Head of caudate nucleus (tissue), 42 donors: Measurements from ENCODE around the gene CX3CL1.
A peak's percentile ranks its signal among the peaks of the same experiment; 100 is the strongest.
"Not testable (repeated sequence)": the region's sequence is repeated elsewhere in the genome, so short reads cannot be mapped to it uniquely, and the experiment has no call there.

ENCODE experiments used
- DNase-seq, 42 donors: peaks; one replicate each; pipeline versions ENCODE4 v3.0.0 to v3.0.0-alpha.2; 2020 to 2021; ENCODE audit warnings: mixed read lengths in 7 of 42
- intact Hi-C: fragments of 100-400 bp; cut with DNase I; formaldehyde crosslinking; loops from one replicate; pipeline ENCODE4 v1.15.0; 2022

Gene CX3CL1

DNA sequence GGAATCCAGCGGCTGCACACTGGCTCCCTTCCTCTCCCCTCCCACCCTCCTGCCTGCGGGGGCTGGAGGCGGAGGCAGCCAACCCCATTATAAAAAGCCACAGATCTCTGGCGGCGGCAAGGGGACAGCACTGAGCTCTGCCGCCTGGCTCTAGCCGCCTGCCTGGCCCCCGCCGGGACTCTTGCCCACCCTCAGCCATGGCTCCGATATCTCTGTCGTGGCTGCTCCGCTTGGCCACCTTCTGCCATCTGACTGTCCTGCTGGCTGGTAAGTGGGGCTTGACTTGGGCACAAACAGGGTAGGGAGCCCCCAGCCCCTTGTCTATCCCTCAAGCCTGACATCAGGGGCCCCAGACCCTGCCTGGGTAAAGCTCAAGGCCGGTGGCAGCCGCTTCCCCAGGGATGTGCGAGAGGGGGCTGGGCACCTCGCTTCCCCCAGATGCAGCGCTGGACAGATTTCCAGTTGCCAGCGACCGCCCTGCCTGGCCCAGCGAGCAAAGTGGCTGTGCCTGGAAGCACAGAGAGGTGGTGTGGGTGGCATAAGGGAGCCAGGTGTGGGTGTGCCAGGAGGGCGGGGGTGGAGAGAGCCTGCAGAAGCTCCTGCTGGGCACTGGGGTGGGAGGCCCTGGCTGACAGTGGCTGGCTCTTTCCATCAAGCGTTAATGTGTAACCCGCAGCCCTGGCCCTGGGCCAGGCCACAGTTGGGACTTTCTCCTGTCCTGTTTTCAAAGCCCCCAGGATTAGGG, at the start of gene CX3CL1:
Gene CX3CL1 (plus strand): TSS at position 119 of the 745 bp plus-strand sequence. CDS start 79 bp downstream, at position 198.
- intact Hi-C loops = loop anchor here (5.0 kb wide), 1 partner anchor 70 kb away; no protein-coding TSS in a partner anchor
- peak; percentile 46 to 94 (median 80) for DNase-seq

DNA sequence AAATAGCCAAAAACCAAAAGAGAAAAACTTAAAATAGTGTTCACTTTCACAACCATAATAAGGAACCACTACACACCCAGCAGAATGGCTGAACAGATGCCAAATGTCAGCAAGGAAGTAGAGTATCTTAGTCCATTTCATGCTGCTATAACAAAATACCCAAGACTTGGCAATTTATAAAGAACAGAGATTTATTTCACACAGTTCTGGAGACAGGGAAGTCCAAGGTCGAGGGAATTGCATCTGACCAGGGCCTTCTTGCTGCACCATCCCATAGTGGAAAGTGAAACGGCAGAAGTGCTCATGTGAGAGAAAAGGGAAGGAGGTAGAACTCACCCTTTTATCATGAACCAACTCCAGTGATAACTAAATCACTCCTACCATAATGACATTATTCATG, 47.5 kb upstream of the CX3CL1 start:
- no peak for DNase-seq
- intact Hi-C loops = no loop called here

DNA sequence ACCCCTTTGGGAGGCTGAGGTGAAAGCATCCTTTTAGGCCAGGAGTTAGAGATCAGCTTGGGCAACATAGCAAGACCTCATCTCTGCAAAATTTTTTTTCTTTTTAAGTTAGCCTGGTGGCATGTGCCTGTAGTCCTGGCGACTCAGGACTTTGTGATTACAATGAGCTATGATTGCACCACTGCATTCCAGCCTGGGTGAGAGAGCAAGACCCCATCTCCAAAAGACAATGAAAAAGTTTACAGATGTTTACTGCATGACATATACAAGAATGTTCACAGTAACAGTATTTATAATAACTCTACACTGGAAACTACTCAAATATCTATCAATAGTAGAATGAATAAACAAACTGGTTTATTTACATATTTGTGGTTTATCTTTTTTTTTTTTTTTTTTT, 46.8 kb upstream of the CX3CL1 start:
- intact Hi-C loops = no loop called here
- DNase-seq = no peak

DNA sequence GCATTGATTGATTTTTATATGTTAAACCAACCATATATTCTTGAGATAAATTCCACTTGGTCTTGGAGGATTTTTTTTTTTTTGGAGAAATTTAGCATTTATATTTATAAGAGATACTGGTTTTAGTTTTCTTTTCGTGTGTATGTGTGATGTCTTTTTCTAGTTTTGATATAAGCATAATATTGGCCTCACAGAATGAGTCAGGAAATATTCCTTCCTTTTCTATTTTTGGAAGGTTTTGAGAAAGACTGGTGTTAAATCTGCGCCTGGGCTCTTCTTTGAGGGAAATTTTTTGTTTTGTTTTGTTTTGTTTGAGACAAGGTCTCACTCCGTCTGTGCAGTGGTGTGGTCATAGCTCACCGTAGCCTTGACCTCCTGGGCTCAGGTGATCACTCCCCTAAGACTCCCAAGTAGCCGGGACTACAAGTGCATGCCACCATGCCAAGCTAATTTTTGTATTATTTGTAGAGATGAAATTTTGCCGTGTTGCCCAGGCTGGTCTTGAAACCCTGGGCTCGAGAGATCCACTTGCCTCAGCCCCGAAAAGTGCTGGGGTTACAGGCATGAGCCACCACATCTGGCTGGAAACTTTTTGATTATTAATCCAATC, 42.5 kb upstream of the CX3CL1 start:
- DNase-seq = no peak
- intact Hi-C loops = no loop called here

DNA sequence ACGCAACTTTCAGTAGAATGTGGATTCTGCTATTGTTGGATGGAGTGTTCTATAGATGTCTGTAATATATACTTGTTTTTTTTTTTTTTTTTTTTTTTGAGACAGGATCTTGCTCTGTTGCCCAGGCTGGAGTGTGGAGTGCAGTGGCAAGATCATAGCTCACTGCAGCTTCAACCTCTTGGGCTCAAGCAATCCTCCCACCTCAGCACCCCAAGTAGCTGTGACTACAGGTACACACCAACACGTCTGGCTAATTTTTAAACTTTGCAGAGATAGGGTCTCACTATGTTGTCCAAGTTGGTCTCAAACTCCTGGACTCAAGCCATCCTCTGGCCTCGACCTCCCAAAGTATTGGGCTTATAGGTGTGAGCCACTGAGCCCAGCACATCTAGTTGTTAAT, 40.9 kb upstream of the CX3CL1 start:
- intact Hi-C loops = no loop called here
- DNase-seq = no peak

DNA sequence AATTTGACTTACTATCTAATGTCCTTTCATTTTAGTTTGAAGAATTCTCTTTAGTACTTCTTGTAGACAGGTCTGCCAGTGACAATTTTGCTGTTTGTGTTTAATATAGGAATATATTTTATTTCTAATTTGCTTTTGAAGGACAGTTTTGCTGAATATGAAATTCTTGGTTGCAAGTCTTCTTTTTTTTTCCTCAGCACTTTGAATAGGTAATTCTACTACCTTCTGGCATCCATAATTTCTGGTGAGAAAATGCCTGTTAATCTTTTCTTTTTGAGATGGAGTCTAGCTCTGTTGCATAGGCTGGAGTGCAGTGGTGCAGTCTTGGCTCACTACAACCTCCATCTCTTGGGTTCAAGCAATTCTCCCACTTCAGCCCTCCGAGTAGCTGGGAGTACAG, 38.9 kb upstream of the CX3CL1 start:
- intact Hi-C loops = no loop called here
- no peak for DNase-seq

DNA sequence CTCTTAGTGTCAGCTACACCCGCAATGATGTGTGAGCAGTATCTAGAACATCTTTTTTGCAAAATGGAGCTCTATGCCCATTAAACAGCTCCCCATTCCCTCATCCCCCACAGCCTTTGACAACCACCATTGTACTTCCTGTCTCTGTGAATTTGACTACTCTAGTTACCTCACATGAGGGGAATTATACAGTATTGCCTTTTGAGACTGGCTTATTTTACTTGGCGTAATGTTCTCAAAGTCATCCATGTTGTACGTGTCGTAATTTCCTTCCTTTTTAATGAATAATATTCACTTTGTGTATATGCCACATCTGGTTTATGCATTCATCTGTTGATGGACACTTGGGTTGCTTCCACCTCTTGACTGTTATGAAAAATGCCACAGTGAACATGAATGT, 36.9 kb upstream of the CX3CL1 start:
- intact Hi-C loops = no loop called here
- no peak for DNase-seq

DNA sequence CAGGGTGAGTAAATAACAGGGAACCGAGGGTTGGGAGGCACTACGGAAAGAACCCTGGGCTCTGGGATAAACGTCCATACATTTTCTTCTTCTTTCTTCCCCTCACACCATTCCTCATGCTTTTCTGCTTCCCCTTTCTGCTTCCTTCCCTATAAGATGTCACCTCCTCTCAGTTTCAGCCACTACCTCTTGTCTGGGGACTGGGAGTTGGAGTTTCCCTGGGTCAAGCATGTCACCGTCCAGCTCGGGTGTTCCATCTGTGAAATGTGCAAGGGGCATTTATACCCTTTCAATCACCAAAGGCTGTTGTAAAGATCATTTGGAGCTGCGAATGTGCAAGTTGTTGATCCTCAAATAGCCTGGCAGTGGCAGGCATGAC, 31.2 kb upstream of the CX3CL1 start:
- peak in 1 of 42 donors; percentile 31 for DNase-seq
- intact Hi-C loops = no loop called here

DNA sequence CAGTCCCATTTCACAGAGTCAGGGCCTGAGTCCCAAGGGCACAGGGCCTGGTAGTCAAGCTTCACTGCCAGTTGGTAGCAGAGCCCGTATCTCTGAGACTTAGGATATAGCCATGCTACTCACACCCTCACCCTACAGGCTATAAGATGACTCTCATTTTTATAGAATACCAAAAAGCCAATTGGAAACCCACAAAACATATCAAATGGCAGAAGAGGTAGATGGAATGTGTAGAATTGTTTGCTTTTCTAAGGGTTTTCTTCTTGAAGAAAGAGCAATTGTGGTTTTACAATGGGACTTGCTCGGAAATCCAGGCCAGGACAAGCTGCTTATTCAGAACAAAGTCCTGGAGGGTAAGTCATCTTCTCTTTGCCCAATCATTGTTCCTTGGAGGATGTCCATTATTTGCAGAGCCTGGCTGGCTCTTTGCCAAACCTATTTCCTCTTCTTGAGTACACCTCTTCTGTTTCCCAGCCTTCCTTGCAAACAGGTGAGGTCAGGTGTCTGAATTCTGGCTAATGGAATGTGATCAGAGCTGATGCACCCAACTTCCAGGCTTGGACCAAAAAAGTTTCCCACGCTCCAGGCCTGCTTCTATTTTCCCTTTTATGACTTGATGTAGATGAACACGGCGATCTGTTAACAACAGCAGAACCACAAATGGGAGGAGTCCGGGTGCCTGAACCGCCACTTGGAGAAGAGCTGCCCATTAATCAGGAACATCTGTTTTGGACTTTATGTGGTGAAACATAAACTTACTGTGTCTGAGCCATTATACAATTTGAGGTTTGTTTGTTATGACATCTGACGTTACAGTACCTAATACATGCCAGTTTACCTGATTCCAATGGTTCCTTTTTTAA, 30.6 kb upstream of the CX3CL1 start:
- intact Hi-C loops = no loop called here
- DNase-seq = no peak

DNA sequence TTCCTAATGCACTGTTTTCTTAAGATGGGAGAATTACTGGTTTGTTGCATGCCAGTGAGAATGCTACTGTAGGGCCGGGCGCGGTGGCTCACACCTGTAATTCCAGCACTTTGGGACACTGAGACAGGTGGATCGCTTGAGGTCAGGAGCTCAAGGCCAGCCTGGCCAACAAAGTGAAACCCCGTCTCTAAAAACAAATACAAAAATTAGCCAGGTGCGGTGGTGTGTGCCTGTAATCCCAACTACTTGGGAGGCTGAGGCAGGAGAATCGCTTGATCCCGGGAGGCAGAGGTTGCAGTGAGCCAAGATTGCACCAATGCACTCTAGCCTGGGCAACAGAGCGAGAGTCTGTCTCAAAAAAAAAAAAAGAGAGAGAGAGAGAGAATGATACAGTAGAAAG, 29.7 kb upstream of the CX3CL1 start:
- DNase-seq, intact Hi-C loops: not testable (repeated sequence)

DNA sequence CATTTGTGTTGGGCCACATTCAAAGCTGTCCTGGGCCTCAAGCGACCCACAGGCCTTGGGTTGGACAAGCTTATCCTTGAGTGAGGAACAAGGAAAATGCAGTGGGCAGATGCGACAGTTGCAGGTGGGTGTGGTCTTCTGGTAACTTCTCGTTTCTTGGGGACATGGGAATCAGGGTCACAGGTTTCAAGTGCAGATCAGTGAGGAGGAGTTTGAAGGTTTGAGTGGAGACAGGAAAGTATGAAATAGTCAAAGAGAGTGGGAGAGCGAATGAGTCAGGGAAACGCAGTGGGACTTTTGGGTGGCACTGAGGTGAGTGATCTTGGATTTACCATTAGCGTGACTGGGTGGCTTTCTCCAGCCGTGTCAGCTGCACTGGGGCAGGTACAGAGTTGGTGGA, 29.1 kb upstream of the CX3CL1 start:
- intact Hi-C loops = no loop called here
- peak in 9 of 42 donors; percentile 19 to 66 (median 43) for DNase-seq

DNA sequence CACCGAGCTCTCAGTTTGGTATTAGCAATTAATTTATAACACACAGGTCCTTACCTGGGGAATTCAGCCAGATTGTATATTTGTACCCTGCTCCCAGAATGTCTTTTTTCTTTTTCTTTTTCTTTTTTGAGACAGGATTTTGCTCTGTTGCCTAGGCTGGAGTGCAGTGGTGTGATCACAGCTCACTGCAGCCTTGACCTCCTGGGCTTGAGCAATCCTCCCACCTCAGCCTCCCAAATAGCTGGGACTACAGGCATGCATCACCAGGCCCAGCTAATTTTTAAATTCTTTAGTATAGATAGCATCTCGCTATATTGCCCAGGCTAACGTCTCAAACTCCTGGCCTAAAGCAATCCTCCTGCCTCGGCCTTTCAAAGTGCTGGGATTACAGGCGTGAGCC, 28.2 kb upstream of the CX3CL1 start:
- DNase-seq, intact Hi-C loops: not testable (repeated sequence)

DNA sequence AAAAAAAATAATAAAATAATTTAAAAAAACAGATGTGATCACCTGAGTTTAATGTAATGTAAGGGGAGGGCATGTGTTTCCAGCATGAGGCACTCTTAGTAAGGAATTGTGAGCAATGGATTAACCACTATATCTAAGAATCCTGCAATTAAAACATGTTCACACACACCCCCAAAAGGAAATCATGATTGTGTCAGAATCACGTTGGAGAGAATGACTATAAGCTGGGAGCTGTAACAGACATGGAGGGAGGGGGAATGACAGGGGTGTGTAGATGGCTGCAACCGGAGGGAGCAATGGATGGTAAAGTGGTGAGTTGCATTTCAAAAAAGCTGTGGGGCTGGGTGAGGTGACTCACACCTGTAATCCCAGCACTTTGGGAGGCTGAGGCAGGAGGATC, 27.3 kb upstream of the CX3CL1 start:
- DNase-seq = peak in 1 of 42 donors; percentile 18
- intact Hi-C loops = no loop called here

DNA sequence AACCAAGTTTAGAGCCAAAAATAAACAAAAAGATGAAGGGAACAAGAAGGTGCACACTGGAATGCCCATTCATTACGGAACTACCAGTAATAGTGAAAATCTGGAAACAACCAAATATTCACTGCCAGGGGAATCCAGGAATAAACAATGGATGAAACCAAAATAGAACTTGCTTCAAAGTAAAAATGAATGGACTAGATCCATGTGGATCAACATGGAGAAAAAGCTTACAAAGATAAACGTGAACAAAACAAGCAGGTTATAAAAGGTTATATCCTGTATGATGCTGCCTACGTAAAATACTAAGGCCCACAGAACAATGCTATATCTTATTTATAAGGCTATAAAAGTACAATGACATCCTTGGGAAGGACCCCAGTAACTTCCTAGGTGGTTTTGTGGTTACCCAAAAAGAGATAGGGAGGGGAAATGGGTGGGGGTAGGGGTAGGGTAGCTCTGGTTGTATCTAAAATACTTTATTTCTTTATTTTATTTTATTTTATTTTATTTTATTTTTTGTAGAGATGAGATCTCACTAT, 26.6 kb upstream of the CX3CL1 start:
- intact Hi-C loops = no loop called here
- DNase-seq = no peak

DNA sequence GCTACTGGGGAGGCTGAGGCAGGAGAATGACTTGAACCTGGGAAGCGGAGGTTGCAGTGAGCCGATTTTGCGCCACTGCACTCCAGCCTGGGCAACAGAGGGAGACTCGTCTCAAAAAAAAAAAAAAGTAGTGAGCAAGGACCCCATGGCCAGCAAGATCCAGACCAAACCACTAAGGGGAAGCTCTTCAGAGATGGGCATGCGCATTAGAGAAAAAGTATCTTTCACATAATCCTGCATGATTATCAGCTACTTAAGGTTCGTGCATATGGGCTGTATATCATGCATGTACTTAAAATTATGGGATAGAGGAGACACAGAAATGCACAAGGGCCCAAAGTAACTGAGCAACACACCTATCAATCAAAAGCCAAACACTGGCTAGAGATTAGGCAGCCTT, 24.4 kb upstream of the CX3CL1 start:
- DNase-seq = peak in 1 of 42 donors; percentile 10
- intact Hi-C loops = no loop called here

DNA sequence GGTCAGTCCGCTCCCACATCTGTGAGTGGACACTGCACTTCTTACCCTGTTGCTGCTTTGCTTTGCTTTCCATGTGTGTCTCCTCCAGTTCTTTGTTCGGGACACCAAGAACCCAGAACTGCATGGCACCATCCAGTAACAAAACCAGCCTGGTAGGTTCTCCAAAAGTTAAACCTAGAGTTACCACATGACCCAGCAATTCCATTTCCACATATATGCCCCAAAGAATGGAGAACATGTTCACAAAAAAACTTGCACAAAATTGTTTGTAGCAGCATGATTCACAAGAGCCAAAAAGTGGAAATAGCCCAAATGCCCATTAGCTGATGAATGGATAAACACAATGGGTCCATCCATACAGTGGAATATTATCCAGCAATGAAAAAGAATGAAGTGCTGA, 24.0 kb upstream of the CX3CL1 start:
- intact Hi-C loops = no loop called here
- DNase-seq = no peak

DNA sequence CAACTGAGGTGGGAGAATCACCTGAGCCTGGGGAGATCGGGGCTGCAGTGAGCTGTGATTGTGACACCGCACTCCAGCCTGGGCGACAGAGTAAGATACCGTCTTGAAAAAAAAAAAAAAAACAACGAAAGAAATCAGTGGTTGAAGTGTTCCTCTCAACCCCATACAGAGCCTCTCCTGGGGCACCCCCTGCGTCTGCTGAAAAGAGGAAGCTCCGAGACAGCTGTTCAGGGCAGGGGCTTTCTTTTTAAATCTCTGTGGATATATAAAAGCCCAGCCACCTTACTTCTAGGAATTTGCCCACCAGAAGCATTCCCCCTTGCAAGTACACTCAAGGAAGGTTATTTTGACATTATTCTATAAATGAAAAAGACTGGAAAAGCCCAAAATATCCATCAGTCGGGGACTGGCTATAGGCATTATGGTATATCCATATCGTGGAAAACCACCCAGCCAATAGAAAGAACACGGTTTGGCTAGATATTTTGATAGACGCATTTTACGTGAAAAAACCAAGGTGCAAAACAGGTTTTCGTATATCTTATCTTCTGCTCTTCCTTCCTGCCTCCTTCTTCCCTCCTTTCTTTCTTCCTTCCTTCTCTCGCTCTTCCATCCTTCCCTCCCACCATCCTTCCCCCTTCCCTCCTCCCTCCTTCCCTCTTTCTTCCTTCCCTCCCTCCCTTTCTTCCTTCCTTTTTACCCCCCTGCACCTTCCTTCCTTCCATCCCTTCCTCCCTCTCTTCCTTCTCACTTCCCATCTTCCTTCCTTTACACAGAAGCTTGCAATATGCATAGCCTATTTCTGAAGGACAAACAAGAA, 22.9 kb upstream of the CX3CL1 start:
- DNase-seq = peak in 2 of 42 donors; percentile 22 to 33

DNA sequence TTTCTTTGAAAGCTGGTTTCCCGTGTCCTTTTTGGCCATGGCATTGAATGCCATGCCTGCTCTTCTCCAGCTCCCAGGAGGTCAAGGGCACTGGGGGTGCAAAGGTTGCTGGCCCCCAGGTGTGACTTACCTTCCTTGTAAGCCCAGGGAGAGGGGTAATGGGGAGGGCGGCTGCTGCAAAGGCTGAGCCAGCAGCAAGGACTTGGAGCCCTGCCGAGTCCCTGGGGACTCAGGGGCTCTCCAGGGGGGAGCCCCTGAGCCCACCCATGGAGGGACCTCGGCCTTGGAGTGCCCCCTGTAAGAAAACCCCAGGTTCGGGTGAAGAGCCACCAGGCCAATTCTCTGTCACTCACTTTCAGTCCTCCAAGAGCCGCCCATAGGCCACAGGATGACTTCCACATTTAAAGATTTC, 19.6 kb upstream of the CX3CL1 start:
- intact Hi-C loops = no loop called here

More for the DNA sequence above, 22.9 kb upstream of the CX3CL1 start:
- intact Hi-C loops = no loop called here

DNA sequence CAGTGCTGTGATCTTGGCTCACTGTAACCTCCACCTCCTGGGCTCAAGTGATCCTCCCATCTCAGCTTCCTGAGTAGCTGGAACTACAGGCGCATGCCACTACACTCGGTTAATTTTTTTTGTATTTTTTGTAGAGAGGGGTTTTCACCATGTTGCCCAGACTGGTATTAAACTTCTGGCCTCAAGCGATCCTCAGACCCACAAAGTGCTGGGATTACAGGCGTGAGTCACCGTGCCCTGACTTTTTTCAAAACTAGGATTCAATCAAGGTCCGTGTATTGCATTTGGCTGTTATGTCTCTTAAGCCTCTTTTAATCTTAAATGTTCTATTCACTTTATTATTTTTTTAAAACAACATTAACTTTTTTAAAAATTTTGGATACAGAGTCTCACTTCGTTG, 18.0 kb upstream of the CX3CL1 start:
- DNase-seq = no peak
- intact Hi-C loops = no loop called here

More for the DNA sequence above, 19.6 kb upstream of the CX3CL1 start:
- DNase-seq = peak in 1 of 42 donors; percentile 31
